Measurements from ENCODE around the gene ERBIN.
"Not testable (repeated sequence)": the region's sequence is repeated elsewhere in the genome, so short reads cannot be mapped to it uniquely, and the experiment has no call there.

Gene ERBIN

DNA sequence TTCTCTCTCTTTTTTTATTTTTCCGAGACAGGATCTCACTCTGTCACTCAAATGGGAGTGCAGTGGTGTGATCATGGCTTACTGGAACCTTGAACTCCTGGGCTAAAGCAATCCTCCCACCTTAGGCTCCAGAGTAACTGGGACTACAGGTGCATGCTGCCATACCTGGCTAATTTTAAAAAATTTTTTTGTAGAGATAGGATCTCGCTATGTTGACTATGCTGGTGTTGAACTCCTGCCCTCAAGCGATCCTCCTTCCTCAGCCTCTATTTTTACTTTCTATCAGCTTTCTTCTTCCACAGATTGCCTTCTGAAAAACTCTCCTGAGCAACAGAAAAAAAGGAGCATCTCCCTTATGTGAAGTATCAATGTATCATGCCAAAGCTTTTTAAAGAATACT lies 14.1 kb upstream of the ERBIN start:
- Histone ChIP-seq H3K36me3 (ENCODE audit: low read length) (no peaks in the 10 kb centered on the region), H3K79me2 (ENCODE audit: insufficient read depth, low read length) (no peaks in the 10 kb centered on the region), H4K20me1 (ENCODE audit: low read depth, low read length) (no peaks in the 10 kb centered on the region), H3K9me3 (ENCODE audit: insufficient read depth, low read length) (no peaks in the 10 kb centered on the region), H3K27me3 (ENCODE audit: low read length) (no peaks in the 10 kb centered on the region), H3F3A (ENCODE audit: insufficient read depth) (no peaks in the 10 kb centered on the region), H3K27ac (ENCODE audit: low read depth, low read length) (no peak overlapping the region), H3K9ac (ENCODE audit: low read length) (no peak overlapping the region), H3K4me3 (ENCODE audit: insufficient read depth, low read length, poor library complexity, severe bottlenecking) (no peak overlapping the region), H3K9me2 (replicated peaks; ENCODE audit: insufficient read depth, low read length) (no peaks in the 10 kb centered on the region), H3K4me2 (ENCODE audit: low read depth, low read length, poor library complexity, severe bottlenecking) (no peak overlapping the region), H2AFZ (ENCODE audit: low read depth, low read length, severe bottlenecking) (no peak overlapping the region)
- TF ChIP-seq, protein P1, sequence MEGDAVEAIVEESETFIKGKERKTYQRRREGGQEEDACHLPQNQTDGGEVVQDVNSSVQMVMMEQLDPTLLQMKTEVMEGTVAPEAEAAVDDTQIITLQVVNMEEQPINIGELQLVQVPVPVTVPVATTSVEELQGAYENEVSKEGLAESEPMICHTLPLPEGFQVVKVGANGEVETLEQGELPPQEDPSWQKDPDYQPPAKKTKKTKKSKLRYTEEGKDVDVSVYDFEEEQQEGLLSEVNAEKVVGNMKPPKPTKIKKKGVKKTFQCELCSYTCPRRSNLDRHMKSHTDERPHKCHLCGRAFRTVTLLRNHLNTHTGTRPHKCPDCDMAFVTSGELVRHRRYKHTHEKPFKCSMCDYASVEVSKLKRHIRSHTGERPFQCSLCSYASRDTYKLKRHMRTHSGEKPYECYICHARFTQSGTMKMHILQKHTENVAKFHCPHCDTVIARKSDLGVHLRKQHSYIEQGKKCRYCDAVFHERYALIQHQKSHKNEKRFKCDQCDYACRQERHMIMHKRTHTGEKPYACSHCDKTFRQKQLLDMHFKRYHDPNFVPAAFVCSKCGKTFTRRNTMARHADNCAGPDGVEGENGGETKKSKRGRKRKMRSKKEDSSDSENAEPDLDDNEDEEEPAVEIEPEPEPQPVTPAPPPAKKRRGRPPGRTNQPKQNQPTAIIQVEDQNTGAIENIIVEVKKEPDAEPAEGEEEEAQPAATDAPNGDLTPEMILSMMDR (IDR thresholded peaks at IDR 0.05; ENCODE audit: insufficient read depth, low read length, poor library complexity, severe bottlenecking) = no peak
- no peak for TF ChIP-seq EZH2phosphoT487 (conservative IDR thresholded peaks at IDR 0.05; ENCODE audit: low read length)

DNA sequence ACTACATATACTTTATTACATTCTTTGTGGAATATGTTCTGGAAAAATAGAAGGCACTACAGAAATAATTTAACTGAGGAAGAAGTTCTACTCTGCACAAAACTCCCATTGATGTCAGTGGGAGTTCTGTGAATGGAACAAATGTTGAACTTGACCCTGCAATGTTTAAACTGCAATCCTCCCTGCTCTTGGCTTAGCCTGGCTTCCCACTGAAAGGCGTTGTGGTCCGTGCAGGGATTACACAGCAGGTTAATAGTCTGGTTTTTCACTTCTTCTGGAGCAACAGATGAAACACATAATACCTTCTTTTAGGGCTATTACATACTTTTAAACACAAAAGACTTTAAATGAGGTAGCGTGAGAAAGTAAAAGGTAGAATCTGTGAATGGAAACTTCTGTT lies 12.9 kb upstream of the ERBIN start:
- no peaks in the 10 kb centered on the region for H3F3A ChIP-seq (ENCODE audit: insufficient read depth)
- H3K36me3 ChIP-seq (ENCODE audit: low read length) = no peaks in the 10 kb centered on the region
- no peaks in the 10 kb centered on the region for H4K20me1 ChIP-seq (ENCODE audit: low read depth, low read length)
- TF ChIP-seq, protein P1 (IDR thresholded peaks at IDR 0.05; ENCODE audit: insufficient read depth, low read length, poor library complexity, severe bottlenecking) = no peak
- H3K9me2 ChIP-seq (replicated peaks; ENCODE audit: insufficient read depth, low read length) = no peaks in the 10 kb centered on the region
- H3K9ac ChIP-seq (ENCODE audit: low read length) = no peak overlapping the region
- no peak overlapping the region for H3K4me2 ChIP-seq (ENCODE audit: low read depth, low read length, poor library complexity, severe bottlenecking)
- H3K27ac ChIP-seq (ENCODE audit: low read depth, low read length) = no peak overlapping the region
- no peaks in the 10 kb centered on the region for H3K27me3 ChIP-seq (ENCODE audit: low read length)
- no peak overlapping the region for H2AFZ ChIP-seq (ENCODE audit: low read depth, low read length, severe bottlenecking)
- no peaks in the 10 kb centered on the region for H3K9me3 ChIP-seq (ENCODE audit: insufficient read depth, low read length)
- no peaks in the 10 kb centered on the region for H3K79me2 ChIP-seq (ENCODE audit: insufficient read depth, low read length)
- no peak overlapping the region for H3K4me3 ChIP-seq (ENCODE audit: insufficient read depth, low read length, poor library complexity, severe bottlenecking)

DNA sequence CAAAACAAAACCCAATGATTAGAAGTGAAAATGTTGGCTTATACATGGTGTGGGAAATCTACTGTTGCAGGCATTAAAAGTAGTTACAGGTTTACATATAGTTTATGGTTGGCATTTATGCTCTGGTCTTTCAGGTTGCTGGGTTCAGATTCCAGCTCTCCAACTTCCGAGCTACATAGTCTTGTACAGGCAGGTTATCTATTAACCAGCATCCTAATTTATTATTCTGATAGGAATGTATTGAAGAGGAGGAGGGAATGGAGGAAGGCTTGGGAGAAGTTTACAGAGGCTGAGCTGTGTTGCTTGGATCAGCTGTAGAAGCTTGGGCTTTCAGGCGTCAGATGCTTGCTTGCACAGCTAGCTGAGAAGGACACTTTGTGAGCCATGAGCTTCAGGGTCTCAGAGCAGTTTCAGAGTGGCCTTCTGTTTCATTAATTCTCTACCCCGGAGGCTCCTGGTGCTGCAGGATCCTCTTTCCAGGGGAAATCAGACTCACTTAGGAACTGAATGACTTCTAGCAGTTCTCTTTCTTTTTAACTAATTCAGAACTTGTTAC lies 11.7 kb upstream of the ERBIN start:
- Histone ChIP-seq H3F3A (ENCODE audit: insufficient read depth) (no peaks in the 10 kb centered on the region), H3K27ac (ENCODE audit: low read depth, low read length) (no peak overlapping the region), H4K20me1 (ENCODE audit: low read depth, low read length) (no peaks in the 10 kb centered on the region), H3K9me2 (replicated peaks; ENCODE audit: insufficient read depth, low read length) (no peaks in the 10 kb centered on the region), H3K79me2 (ENCODE audit: insufficient read depth, low read length) (no peaks in the 10 kb centered on the region), H3K4me2 (ENCODE audit: low read depth, low read length, poor library complexity, severe bottlenecking) (no peak overlapping the region), H2AFZ (ENCODE audit: low read depth, low read length, severe bottlenecking) (no peak overlapping the region), H3K36me3 (ENCODE audit: low read length) (no peaks in the 10 kb centered on the region), H3K9ac (ENCODE audit: low read length) (no peak overlapping the region), H3K4me3 (ENCODE audit: insufficient read depth, low read length, poor library complexity, severe bottlenecking) (no peak overlapping the region), H3K9me3 (ENCODE audit: insufficient read depth, low read length) (no peaks in the 10 kb centered on the region), H3K27me3 (ENCODE audit: low read length) (no peaks in the 10 kb centered on the region)
- TF ChIP-seq, protein P1 (IDR thresholded peaks at IDR 0.05; ENCODE audit: insufficient read depth, low read length, poor library complexity, severe bottlenecking) = no peak
- TF ChIP-seq EZH2phosphoT487 (conservative IDR thresholded peaks at IDR 0.05; ENCODE audit: low read length) = no peak

DNA sequence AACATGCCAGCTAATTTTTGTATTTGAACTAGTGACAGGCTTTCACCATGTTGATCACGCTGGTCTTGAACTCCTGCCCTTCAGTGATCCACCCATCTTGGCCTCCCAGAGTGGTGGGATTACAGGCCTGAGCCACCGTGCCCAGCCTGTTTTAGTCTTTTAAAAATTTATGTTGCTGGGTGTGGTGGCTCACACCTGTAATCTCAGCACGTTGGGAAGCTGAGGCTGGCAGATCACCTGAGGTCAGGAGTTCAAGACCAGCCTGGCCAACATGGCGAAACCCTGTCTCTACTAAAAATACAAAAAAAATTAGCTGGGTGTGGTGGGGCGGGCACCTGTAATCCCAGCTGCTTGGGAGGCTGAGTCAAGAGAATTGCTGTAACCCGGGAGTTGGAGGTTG lies 10.7 kb upstream of the ERBIN start:
- H3K79me2 ChIP-seq (ENCODE audit: insufficient read depth, low read length); H3K36me3 ChIP-seq (ENCODE audit: low read length); H2AFZ ChIP-seq (ENCODE audit: low read depth, low read length, severe bottlenecking); H3K4me2 ChIP-seq (ENCODE audit: low read depth, low read length, poor library complexity, severe bottlenecking); H3K27ac ChIP-seq (ENCODE audit: low read depth, low read length); H3K9ac ChIP-seq (ENCODE audit: low read length); H3F3A ChIP-seq (ENCODE audit: insufficient read depth); H3K9me2 ChIP-seq (replicated peaks; ENCODE audit: insufficient read depth, low read length); H3K27me3 ChIP-seq (ENCODE audit: low read length); H4K20me1 ChIP-seq (ENCODE audit: low read depth, low read length); H3K9me3 ChIP-seq (ENCODE audit: insufficient read depth, low read length); H3K4me3 ChIP-seq (ENCODE audit: insufficient read depth, low read length, poor library complexity, severe bottlenecking): not testable (repeated sequence)
